ENCODE measurements around the gene MTERF2.

- TF ChIP-seq, protein P1, sequence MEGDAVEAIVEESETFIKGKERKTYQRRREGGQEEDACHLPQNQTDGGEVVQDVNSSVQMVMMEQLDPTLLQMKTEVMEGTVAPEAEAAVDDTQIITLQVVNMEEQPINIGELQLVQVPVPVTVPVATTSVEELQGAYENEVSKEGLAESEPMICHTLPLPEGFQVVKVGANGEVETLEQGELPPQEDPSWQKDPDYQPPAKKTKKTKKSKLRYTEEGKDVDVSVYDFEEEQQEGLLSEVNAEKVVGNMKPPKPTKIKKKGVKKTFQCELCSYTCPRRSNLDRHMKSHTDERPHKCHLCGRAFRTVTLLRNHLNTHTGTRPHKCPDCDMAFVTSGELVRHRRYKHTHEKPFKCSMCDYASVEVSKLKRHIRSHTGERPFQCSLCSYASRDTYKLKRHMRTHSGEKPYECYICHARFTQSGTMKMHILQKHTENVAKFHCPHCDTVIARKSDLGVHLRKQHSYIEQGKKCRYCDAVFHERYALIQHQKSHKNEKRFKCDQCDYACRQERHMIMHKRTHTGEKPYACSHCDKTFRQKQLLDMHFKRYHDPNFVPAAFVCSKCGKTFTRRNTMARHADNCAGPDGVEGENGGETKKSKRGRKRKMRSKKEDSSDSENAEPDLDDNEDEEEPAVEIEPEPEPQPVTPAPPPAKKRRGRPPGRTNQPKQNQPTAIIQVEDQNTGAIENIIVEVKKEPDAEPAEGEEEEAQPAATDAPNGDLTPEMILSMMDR (IDR thresholded peaks at IDR 0.05; ENCODE audit: extremely low read depth in 1 of 2, insufficient read depth in 1 of 2, low read depth in 1 of 2, low read length in 2 of 2), result no peak
- TF ChIP-seq POLR2A (IDR thresholded peaks at IDR 0.05; ENCODE audit: low read depth, low read length), result no peak
- TF ChIP-seq JUN (IDR thresholded peaks at IDR 0.05; ENCODE audit: borderline replicate concordance, insufficient read depth, insufficient read length, low read depth), result no peak
- no peak for TF ChIP-seq POLR2AphosphoS5 (IDR thresholded peaks at IDR 0.05; ENCODE audit: insufficient read depth, low read depth, low read length)
- TF ChIP-seq EZH2 (IDR thresholded peaks at IDR 0.05; ENCODE audit: borderline replicate concordance, low read depth, low read length, severe bottlenecking), result no peak
- TF ChIP-seq MAX (IDR thresholded peaks at IDR 0.05; ENCODE audit: insufficient read depth, insufficient read length), result no peak
- no peak for TF ChIP-seq FOS (IDR thresholded peaks at IDR 0.05; ENCODE audit: borderline replicate concordance, insufficient read depth, low read length)
- no peak for TF ChIP-seq MYC (IDR thresholded peaks at IDR 0.05; ENCODE audit: low read depth, low read length)
- TF ChIP-seq GATA2 (IDR thresholded peaks at IDR 0.05; ENCODE audit: insufficient read depth, insufficient read length, low read depth, low read length), result no peak
Observed at GRCh38 chr12:106981788-106982187, 5.2 kb downstream of the MTERF2 start.
